Panc1 (cell line): ENCODE results near the gene EPHA3. TPM values are rescaled to one million over a fixed set of nuclear protein-coding genes. Genes with fewer than 3 reads are reported as not detected.

Experiments
- ATAC-seq: fragments of 200-7000 bp; cut with Tn5 transposase; 2 replicates; pipeline ENCODE4 v1.9.1; 2020; ENCODE audit warnings: mild to moderate bottlenecking, moderate library complexity
- BruUV-seq: library from RNA; stranded (reverse); fragments of 400-500 nt; replicated peaks from 2 replicates; lab custom pipeline; 2021; lab: Mats Ljungman, UMichigan
- CTCF ChIA-PET: fragments of 300-600 bp; sonication (Branson Sonifier 250); formaldehyde crosslinking; loops from one replicate; lab custom pipeline; 2022; ENCODE audit warnings: antibody characterized with exemption; lab: Charles Lee
- POLR2A ChIA-PET: fragments of 300-600 bp; sonication (Branson Sonifier 250); formaldehyde crosslinking; loops from one replicate; lab custom pipeline; 2022; ENCODE audit warnings: antibody characterized with exemption; lab: Charles Lee
- DNase-seq: peaks from one replicate; pipeline ENCODE4 v3.0.0-alpha.2; 2010; ENCODE audit warnings: low read depth, low spot score
- H3K27ac ChIP-seq: 2 replicates; pipeline ENCODE4 v1.5.1; 2011; ENCODE audit warnings: mild to moderate bottlenecking, low read length, inconsistent platforms
- H3K27me3 ChIP-seq: fragments of 200-500 bp; sonication (Bioruptor generic); 2 replicates; pipeline ENCODE4 v1.6.0; 2014; ENCODE audit warnings: low read length, inconsistent platforms; ENCODE audit not compliant: control insufficient read depth, insufficient read depth
- H3K36me3 ChIP-seq: fragments of 200-500 bp; sonication (Bioruptor generic); 2 replicates; pipeline ENCODE4 v1.5.1; 2014; ENCODE audit warnings: inconsistent platforms, mild to moderate bottlenecking, low read length, moderate library complexity; ENCODE audit not compliant: control insufficient read depth, insufficient read depth
- H3K4me1 ChIP-seq: 2 replicates; pipeline ENCODE4 v1.5.1; 2011; ENCODE audit warnings: inconsistent platforms, mild to moderate bottlenecking, low read length, moderate library complexity; ENCODE audit not compliant: control insufficient read depth, insufficient read depth
- H3K4me3 ChIP-seq, 2 experiments: 2 replicates each; pipeline ENCODE4 v1.5.1; 2011 to 2012; ENCODE audit warnings: low read depth in 2 of 2, low read length in 2 of 2, mild to moderate bottlenecking in 2 of 2, inconsistent platforms in 1 of 2, moderate library complexity in 1 of 2
- H3K9me3 ChIP-seq: fragments of 200-500 bp; sonication (Bioruptor generic); 2 replicates; pipeline ENCODE4 v1.5.1; 2014; ENCODE audit warnings: low read depth, mild to moderate bottlenecking, inconsistent platforms, low read length, moderate library complexity; ENCODE audit not compliant: control insufficient read depth, insufficient read depth
- POLR2AphosphoS5 ChIP-seq: IDR thresholded peaks from 2 replicates; pipeline ENCODE4 v1.6.1; 2012; ENCODE audit warnings: mild to moderate bottlenecking, low read depth, low read length, moderate library complexity
- SIN3A ChIP-seq: IDR thresholded peaks from 2 replicates; pipeline ENCODE4 v1.6.1; 2012; ENCODE audit warnings: low read depth, mild to moderate bottlenecking, low read length, moderate library complexity, borderline replicate concordance; ENCODE audit not compliant: insufficient read depth
- TCF7L2 ChIP-seq: IDR thresholded peaks from 2 replicates; pipeline ENCODE4 v1.6.1; 2011; ENCODE audit warnings: mild to moderate bottlenecking, low read depth, low read length, inconsistent platforms
- in situ Hi-C: cut with HindIII; loops from 2 replicates; pipeline ENCODE4 v1.10.0; 2016; ENCODE audit warnings: low sequenced_read_pairs, low pct_unique_long_range_greater_than_20kb
- intact Hi-C: fragments of 100-400 bp; cut with micrococcal nuclease; formaldehyde crosslinking; loops from one replicate; pipeline ENCODE4 v1.10.0; 2022; ENCODE audit not compliant: unreplicated experiment
- total RNA-seq: library from RNA; stranded (reverse); gene quantifications from one replicate; pipeline ENCODE4 v1.2.1, GENCODE V29; 2021; ENCODE audit not compliant: unreplicated experiment
- TF ChIP-seq, protein P1 (sequence below), 2 experiments: IDR thresholded peaks; 2 replicates each; pipeline ENCODE4 v1.6.1; 2011 to 2012; ENCODE audit warnings: low read depth in 2 of 2, control low read depth in 1 of 2, low read length in 1 of 2, mild to moderate bottlenecking in 1 of 2, moderate library complexity in 1 of 2; ENCODE audit not compliant: insufficient read depth in 1 of 2
- TF ChIP-seq, protein P2 (sequence below): fragments of 450-650 bp; IDR thresholded peaks from 2 replicates; pipeline ENCODE4 v1.5.1; 2017; ENCODE audit warnings: mild to moderate bottlenecking

EPHA3 gene
- total RNA-seq, 1 experiment from 2014 or later, result 0.05 TPM

DNA sequence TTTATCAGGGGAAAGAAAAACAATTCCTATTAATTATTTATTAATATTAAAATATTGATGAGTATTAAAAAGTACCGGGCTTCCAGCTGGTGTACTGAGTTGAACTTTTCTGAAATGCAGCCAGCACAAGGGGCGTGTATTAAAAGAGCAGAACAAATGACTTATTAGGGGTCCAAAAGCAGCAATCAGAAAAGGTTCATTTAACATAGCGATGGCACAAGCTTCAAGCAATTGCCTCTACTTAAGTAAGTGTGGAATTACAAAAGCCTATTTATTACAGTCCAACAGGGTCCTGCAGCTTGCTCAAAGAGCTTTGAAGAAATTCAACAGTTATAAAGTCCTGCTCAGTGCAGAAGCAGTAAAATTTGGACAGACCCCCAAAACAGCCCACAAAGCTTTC lies 285.6 kb downstream of the EPHA3 start:
- in situ Hi-C loops, result no loop called here
- ChIA-PET CTCF (no interaction called here), POLR2A (no interaction called here)
- DNase-seq (no peak), ATAC-seq (no peak)
- TF ChIP-seq TCF7L2 (no peak), POLR2AphosphoS5 (no peak), SIN3A (no peak)
- TF ChIP-seq, protein P1, sequence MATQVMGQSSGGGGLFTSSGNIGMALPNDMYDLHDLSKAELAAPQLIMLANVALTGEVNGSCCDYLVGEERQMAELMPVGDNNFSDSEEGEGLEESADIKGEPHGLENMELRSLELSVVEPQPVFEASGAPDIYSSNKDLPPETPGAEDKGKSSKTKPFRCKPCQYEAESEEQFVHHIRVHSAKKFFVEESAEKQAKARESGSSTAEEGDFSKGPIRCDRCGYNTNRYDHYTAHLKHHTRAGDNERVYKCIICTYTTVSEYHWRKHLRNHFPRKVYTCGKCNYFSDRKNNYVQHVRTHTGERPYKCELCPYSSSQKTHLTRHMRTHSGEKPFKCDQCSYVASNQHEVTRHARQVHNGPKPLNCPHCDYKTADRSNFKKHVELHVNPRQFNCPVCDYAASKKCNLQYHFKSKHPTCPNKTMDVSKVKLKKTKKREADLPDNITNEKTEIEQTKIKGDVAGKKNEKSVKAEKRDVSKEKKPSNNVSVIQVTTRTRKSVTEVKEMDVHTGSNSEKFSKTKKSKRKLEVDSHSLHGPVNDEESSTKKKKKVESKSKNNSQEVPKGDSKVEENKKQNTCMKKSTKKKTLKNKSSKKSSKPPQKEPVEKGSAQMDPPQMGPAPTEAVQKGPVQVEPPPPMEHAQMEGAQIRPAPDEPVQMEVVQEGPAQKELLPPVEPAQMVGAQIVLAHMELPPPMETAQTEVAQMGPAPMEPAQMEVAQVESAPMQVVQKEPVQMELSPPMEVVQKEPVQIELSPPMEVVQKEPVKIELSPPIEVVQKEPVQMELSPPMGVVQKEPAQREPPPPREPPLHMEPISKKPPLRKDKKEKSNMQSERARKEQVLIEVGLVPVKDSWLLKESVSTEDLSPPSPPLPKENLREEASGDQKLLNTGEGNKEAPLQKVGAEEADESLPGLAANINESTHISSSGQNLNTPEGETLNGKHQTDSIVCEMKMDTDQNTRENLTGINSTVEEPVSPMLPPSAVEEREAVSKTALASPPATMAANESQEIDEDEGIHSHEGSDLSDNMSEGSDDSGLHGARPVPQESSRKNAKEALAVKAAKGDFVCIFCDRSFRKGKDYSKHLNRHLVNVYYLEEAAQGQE (IDR thresholded peaks at IDR 0.05; ENCODE audit: insufficient read depth in 1 of 2, low read depth in 2 of 2, low read length in 1 of 2), result no peak
- TF ChIP-seq, protein P2, sequence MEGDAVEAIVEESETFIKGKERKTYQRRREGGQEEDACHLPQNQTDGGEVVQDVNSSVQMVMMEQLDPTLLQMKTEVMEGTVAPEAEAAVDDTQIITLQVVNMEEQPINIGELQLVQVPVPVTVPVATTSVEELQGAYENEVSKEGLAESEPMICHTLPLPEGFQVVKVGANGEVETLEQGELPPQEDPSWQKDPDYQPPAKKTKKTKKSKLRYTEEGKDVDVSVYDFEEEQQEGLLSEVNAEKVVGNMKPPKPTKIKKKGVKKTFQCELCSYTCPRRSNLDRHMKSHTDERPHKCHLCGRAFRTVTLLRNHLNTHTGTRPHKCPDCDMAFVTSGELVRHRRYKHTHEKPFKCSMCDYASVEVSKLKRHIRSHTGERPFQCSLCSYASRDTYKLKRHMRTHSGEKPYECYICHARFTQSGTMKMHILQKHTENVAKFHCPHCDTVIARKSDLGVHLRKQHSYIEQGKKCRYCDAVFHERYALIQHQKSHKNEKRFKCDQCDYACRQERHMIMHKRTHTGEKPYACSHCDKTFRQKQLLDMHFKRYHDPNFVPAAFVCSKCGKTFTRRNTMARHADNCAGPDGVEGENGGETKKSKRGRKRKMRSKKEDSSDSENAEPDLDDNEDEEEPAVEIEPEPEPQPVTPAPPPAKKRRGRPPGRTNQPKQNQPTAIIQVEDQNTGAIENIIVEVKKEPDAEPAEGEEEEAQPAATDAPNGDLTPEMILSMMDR, result no peak
- no peak overlapping the region for H3K27ac ChIP-seq
- BruUV-seq, result no TSS peak
- no peaks in the 10 kb centered on the region for H3K36me3 ChIP-seq
- intact Hi-C loops, result no loop called here
- no peak overlapping the region for H3K4me3 ChIP-seq
- no peaks in the 10 kb centered on the region for H3K27me3 ChIP-seq
- no peaks in the 10 kb centered on the region for H3K9me3 ChIP-seq
- no peaks in the 10 kb centered on the region for H3K4me1 ChIP-seq

GRCh38 chr3:89395456-89395855 lies 288.0 kb downstream of the EPHA3 start:
- no peak for TF ChIP-seq POLR2AphosphoS5
- TF ChIP-seq TCF7L2, result no peak
- TF ChIP-seq, protein P1 (IDR thresholded peaks at IDR 0.05; ENCODE audit: insufficient read depth in 1 of 2, low read depth in 2 of 2, low read length in 1 of 2), result no peak
- TF ChIP-seq SIN3A, result no peak
- TF ChIP-seq, protein P2, result no peak
- no TSS peak for BruUV-seq
- H3K36me3 ChIP-seq, result no peaks in the 10 kb centered on the region
- H3K9me3 ChIP-seq, result no peaks in the 10 kb centered on the region
- H3K4me3 ChIP-seq, result no peak overlapping the region
- DNase-seq, result no peak
- intact Hi-C loops, result no loop called here
- no peaks in the 10 kb centered on the region for H3K4me1 ChIP-seq
- in situ Hi-C loops, result no loop called here
- no peak overlapping the region for H3K27ac ChIP-seq
- ATAC-seq, result no peak
- no peaks in the 10 kb centered on the region for H3K27me3 ChIP-seq
- POLR2A ChIA-PET, result no interaction called here
- CTCF ChIA-PET, result no interaction called here
